HepG2 (cell line): ENCODE measurements around the gene SSC5D. TPM values are rescaled to one million over a fixed set of nuclear protein-coding genes. Genes with fewer than 3 reads are reported as not detected.

Experiments
- ELF1 ChIP-seq: sonication (generic); formaldehyde crosslinking; IDR thresholded peaks from 2 replicates; pipeline ENCODE4 v1.4.0; 2020; ENCODE audit warnings: missing genetic modification reagents
- HHEX ChIP-seq: IDR thresholded peaks from 2 replicates; pipeline ENCODE4 v1.6.1; 2016; ENCODE audit warnings: control low read depth
- HNRNPLL ChIP-seq: fragments of 200-400 bp; formaldehyde crosslinking; IDR thresholded peaks from 2 replicates; pipeline ENCODE4 v1.6.1; 2017; ENCODE audit warnings: mild to moderate bottlenecking, low read depth, low read length; ENCODE audit not compliant: poor library complexity, severe bottlenecking
- IKZF1 ChIP-seq: fragments of 450-650 bp; IDR thresholded peaks from 2 replicates; pipeline ENCODE4 v1.7.1; 2016
- IRF2 ChIP-seq: IDR thresholded peaks from 2 replicates; pipeline ENCODE4 v1.6.1; 2018; ENCODE audit warnings: missing genetic modification reagents, missing compliant biosample characterization
- MAFK ChIP-seq, 2 experiments: IDR thresholded peaks in 1 of 2; conservative IDR thresholded peaks in 1 of 2; 2 replicates each; pipeline ENCODE4 v1.6.1; 2011; ENCODE audit warnings: improper control_type of control experiment in 2 of 2, low read length in 2 of 2
- MNT ChIP-seq: fragments of 450-650 bp; IDR thresholded peaks from 2 replicates; pipeline ENCODE4 v1.6.1; 2016
- NBN ChIP-seq: fragments of 450-650 bp; conservative IDR thresholded peaks from 2 replicates; pipeline ENCODE4 v1.6.1; 2017
- RAD21 ChIP-seq: fragments of 450-650 bp; formaldehyde crosslinking; IDR thresholded peaks from 2 replicates; pipeline ENCODE4 v1.5.0; 2020; ENCODE audit warnings: mild to moderate bottlenecking
- TBP ChIP-seq: sonication (generic); formaldehyde crosslinking; IDR thresholded peaks from 2 replicates; pipeline ENCODE4 v1.5.0; 2020; ENCODE audit warnings: missing genetic modification reagents
- TERF1 ChIP-seq: sonication (generic); formaldehyde crosslinking; IDR thresholded peaks from 2 replicates; pipeline ENCODE4 v1.8.0; 2022; ENCODE audit warnings: mild to moderate bottlenecking, missing genetic modification reagents, moderate library complexity
- TP53 ChIP-seq: sonication (generic); formaldehyde crosslinking; conservative IDR thresholded peaks from 2 replicates; pipeline ENCODE4 v1.4.0; 2020; ENCODE audit warnings: missing genetic modification reagents
- ZBTB20 ChIP-seq: sonication (generic); formaldehyde crosslinking; IDR thresholded peaks from 2 replicates; pipeline ENCODE4 v1.8.1; 2023; ENCODE audit warnings: missing genetic modification reagents, low read depth, mild to moderate bottlenecking, borderline replicate concordance
- ZNF143 ChIP-seq: sonication (generic); formaldehyde crosslinking; IDR thresholded peaks from 2 replicates; pipeline ENCODE4 v1.4.0; 2020; ENCODE audit warnings: missing genetic modification reagents
- ZNF230 ChIP-seq: sonication (generic); formaldehyde crosslinking; IDR thresholded peaks from 2 replicates; pipeline ENCODE4 v1.4.0; 2020; ENCODE audit warnings: mild to moderate bottlenecking, missing genetic modification reagents
- ZNF280D ChIP-seq: sonication (generic); formaldehyde crosslinking; IDR thresholded peaks from 2 replicates; pipeline ENCODE4 v1.5.1; 2020; ENCODE audit warnings: mild to moderate bottlenecking, missing genetic modification reagents
- ZNF30 ChIP-seq: sonication (generic); formaldehyde crosslinking; IDR thresholded peaks from 2 replicates; pipeline ENCODE4 v1.5.0; 2020; ENCODE audit warnings: mild to moderate bottlenecking, missing genetic modification reagents
- ZNF333 ChIP-seq: sonication (generic); formaldehyde crosslinking; IDR thresholded peaks from 2 replicates; pipeline ENCODE4 v1.4.0; 2020; ENCODE audit warnings: mild to moderate bottlenecking, missing genetic modification reagents, borderline replicate concordance
- ZNF547 ChIP-seq: sonication (generic); formaldehyde crosslinking; IDR thresholded peaks from 2 replicates; pipeline ENCODE4 v1.5.1; 2020; ENCODE audit warnings: mild to moderate bottlenecking, missing genetic modification reagents
- ZNF589 ChIP-seq: sonication (generic); formaldehyde crosslinking; conservative IDR thresholded peaks from 2 replicates; pipeline ENCODE4 v1.8.0; 2022; ENCODE audit warnings: mild to moderate bottlenecking, moderate library complexity, missing genetic modification reagents
- ZNF724P ChIP-seq: sonication (generic); formaldehyde crosslinking; IDR thresholded peaks from 2 replicates; pipeline ENCODE4 v1.8.0; 2022; ENCODE audit warnings: missing genetic modification reagents, borderline replicate concordance
- ZNF781 ChIP-seq: sonication (generic); formaldehyde crosslinking; IDR thresholded peaks from 2 replicates; pipeline ENCODE4 v1.5.1; 2020; ENCODE audit warnings: borderline replicate concordance, mild to moderate bottlenecking, missing genetic modification reagents; ENCODE audit errors: not compliant biosample characterization
- ZNF816 ChIP-seq: sonication (generic); formaldehyde crosslinking; IDR thresholded peaks from 2 replicates; pipeline ENCODE4 v1.8.0; 2022; ENCODE audit warnings: missing genetic modification reagents, mild to moderate bottlenecking, borderline replicate concordance
- ZNF83 ChIP-seq: sonication (generic); formaldehyde crosslinking; IDR thresholded peaks from 2 replicates; pipeline ENCODE4 v1.4.0; 2020; ENCODE audit warnings: missing genetic modification reagents, mild to moderate bottlenecking, borderline replicate concordance
- polyA plus RNA-seq, 8 experiments: library from polyadenylated mRNA; depleted of rRNA in 3 of 8; stranded (reverse) in 7 of 8; unstranded in 1 of 8; fragments of >200 nt; fragmentation: Illumina TruSeq in 4 of 8; extraction: Trizol in 4 of 8; gene quantifications; 2 replicates each; pipeline versions ENCODE4 v1.2.1 to v1.2.3, GENCODE V29; 2011 to 2016; ENCODE audit warnings: low read depth in 4 of 8, missing spikeins in 1 of 8, mixed read lengths in 1 of 8; ENCODE audit not compliant: insufficient read depth in 1 of 8
- total RNA-seq, 5 experiments: library from RNA; depleted of rRNA; stranded (reverse); fragments of >200 nt; fragmentation: Illumina TruSeq; extraction: Trizol; gene quantifications; 2 replicates each; pipeline ENCODE4 v1.2.3, GENCODE V29; 2016; ENCODE audit warnings: low read depth in 1 of 5
- TF ChIP-seq, protein P1 (sequence below): IDR thresholded peaks from 2 replicates; pipeline ENCODE4 v1.6.1; 2016; ENCODE audit warnings: control low read depth

Gene SSC5D
- total and polyA plus RNA-seq, 2 of the 13 experiments (the other 11 are each of a cell fraction or from before 2014, with no cell fraction given): not detected

- no peak for TF ChIP-seq ZNF280D (CRISPR knock-in tag)
- no peak for TF ChIP-seq ZNF724P (CRISPR knock-in tag)
- no peak for TF ChIP-seq ZNF230 (CRISPR knock-in tag)
- TF ChIP-seq ELF1 (CRISPR knock-in tag): no peak
- TF ChIP-seq ZBTB20 (CRISPR knock-in tag): no peak
- peak; percentile 75; the same call in 1 of the 2 replicates for TF ChIP-seq TP53
- TF ChIP-seq ZNF333 (CRISPR knock-in tag): no peak
- TF ChIP-seq ZNF83 (CRISPR knock-in tag): no peak
- no peak for TF ChIP-seq TERF1 (CRISPR knock-in tag)
- TF ChIP-seq MAFK (conservative IDR thresholded peaks at IDR 0.05 in 1 of 2, IDR thresholded peaks at IDR 0.05 in 1 of 2; ENCODE audit: low read length in 2 of 2): no peak
- TF ChIP-seq TBP (CRISPR knock-in tag): peak; percentile 73; the same call in 1 of the 2 replicates
- no peak for TF ChIP-seq ZNF30 (CRISPR knock-in tag)
- no peak for TF ChIP-seq IRF2 (CRISPR knock-in tag)
- no peak for TF ChIP-seq HHEX (CRISPR knock-in tag)
- TF ChIP-seq IKZF1: no peak
- no peak for TF ChIP-seq ZNF589 (CRISPR knock-in tag)
- TF ChIP-seq, protein P1, sequence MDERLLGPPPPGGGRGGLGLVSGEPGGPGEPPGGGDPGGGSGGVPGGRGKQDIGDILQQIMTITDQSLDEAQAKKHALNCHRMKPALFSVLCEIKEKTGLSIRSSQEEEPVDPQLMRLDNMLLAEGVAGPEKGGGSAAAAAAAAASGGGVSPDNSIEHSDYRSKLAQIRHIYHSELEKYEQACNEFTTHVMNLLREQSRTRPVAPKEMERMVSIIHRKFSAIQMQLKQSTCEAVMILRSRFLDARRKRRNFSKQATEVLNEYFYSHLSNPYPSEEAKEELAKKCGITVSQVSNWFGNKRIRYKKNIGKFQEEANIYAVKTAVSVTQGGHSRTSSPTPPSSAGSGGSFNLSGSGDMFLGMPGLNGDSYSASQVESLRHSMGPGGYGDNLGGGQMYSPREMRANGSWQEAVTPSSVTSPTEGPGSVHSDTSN (CRISPR knock-in tag): no peak
- peak; percentile 43; the same call in 1 of the 2 replicates for TF ChIP-seq ZNF143 (CRISPR knock-in tag)
- TF ChIP-seq ZNF547 (CRISPR knock-in tag): no peak
- TF ChIP-seq NBN: no peak
- TF ChIP-seq ZNF816: no peak
- no peak for TF ChIP-seq MNT
- peak; percentile 26 for TF ChIP-seq HNRNPLL
- TF ChIP-seq RAD21 (CRISPR knock-in tag): peak; percentile 79
- no peak for TF ChIP-seq ZNF781 (CRISPR knock-in tag)
Measured at GRCh38 chr19:55467236-55468053, 20.8 kb upstream of the SSC5D start (continued).
